NCI-H345 treated with DMSO at 0.1 percent for 48 hours (cell line): ENCODE measurements around the gene UBXN10.
"Not testable (repeated sequence)": the region's sequence is repeated elsewhere in the genome, so short reads cannot be mapped to it uniquely, and the experiment has no call there.

Experiments
- DNase-seq: peaks from one replicate; lab custom pipeline; 2025; ENCODE audit not compliant: unreplicated experiment; lab: John Stamatoyannopoulos, UW

The UBXN10 gene

DNA sequence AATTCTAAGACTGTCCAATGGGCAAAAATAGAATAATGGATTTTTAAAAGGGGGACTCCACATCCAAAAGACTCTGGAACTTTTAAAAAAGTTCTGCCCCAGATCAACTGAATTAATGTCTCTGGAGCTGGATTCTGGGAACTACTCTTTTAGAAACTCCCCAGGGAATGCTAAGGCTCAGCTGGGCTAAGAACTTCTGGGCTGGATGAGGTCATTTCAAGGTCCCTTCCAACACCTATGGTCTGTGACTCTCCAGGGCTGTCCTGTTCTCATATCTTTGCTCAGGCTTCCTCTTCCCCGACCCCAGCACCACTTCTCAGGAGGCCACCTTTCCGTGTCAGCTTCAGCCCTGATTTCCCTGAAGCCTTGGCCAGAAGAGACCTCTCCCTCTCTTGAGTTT is 13.9 kb downstream of the UBXN10 start:
- no peak for DNase-seq

DNA sequence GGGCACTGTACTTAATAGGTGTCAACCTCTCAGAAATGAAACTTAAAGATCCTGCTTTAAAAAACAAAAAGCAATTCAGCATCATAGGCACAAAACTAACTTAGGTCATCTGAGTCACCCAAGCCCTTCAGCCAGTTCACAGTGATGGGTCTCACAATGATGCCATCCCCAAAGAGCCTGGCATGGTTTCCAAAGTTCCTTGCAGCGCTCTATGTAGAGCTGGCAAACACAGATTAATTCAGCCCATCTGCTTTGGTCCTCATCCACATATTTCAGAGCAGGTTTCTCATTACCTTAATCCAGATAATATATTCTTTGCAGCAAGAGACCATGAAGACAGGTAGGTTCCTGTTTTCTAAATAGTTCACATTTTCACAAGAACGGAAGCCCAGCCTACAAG is 15.1 kb downstream of the UBXN10 start:
- no peak for DNase-seq

DNA sequence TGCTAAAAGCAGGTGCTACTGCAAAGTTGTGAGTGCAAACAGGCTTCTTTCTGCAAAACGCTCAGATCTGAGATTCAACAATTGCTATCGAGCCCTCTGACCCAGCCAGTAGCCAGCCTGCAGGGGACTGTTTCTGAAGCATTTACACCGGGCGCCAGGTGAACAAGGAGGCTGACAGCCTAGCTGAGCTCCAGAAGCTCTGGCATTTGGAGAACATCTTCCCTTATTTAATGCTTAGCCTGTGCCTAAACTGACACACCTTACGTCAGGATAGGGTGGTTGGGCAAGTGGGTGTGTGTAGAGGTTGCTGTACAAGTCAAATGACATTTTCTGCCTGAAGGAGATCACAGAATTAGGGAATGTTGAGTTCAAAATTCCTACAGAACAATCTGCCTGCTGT is 16.3 kb downstream of the UBXN10 start:
- DNase-seq = no peak

DNA sequence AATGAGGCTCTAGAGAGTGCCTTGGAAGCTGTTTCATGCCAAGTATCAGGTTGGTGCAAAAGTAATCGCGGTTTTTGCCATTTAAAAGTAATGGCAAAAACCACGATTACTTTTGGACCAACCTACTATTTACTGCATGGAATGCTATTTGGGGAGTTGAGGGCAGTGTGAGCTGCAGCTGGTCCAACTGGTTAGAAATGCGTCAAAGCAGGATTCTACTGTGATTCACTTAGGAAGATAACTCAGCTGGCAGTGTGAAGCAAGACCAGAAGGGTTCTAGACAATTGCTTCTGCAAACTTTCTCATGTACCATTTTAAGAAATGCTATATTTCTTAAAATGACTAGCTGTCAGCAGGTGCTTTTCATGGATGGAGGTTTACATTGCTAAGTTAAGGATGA is 21.6 kb downstream of the UBXN10 start:
- DNase-seq = no peak

DNA sequence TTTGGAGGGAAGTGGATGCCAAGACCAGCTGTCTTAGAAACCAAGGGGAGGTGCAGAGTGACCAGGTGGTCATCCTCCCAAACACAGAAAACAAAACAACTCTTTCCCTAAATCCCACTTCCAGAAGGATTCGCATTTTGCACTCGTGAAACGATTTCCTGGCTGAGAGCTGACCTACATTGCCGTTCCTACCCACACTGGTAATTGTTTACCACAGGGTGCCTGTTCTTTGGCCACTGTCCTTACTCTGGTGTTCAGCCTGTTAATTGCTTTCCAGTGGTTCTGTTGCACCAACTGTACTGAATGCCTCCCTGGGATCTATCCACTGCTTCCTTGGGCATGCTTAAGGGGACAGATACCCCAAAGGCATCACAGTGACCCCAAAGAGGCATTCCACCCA is 23.6 kb downstream of the UBXN10 start:
- no peak for DNase-seq

DNA sequence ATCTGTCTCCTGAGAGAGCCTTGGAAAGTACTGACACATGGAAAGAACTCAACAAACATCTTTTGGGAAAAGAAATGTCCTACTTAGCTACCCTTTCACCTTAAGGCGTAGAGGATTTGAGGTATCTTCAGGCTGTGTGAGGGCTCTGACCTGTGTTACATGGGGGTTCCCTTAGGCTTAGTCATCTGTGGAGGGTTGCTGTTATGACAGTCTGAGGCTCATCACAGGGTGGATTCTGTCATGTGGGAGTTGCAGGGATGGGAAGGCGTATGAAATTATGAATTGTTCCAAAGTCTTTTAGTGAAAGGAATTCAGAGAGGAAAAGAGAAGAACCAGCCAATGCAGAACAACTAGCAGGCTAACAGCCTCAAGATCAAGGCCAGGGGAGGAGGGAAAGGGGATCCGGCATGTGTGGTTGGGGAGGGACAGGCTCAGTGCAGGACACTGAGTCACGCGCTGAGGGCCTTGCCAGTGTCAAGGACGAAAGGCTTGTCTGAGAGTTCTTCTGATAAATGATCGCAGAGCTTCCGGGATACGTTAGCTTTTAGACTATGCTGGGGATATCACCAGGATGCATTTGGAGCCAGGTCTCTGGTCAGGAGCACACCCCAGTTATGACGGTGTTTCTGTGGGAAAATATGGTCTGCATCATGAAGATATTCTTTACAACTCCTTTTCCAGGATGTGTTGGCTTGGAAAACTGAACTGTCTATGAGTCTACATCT is 25.0 kb downstream of the UBXN10 start:
- no peak for DNase-seq

DNA sequence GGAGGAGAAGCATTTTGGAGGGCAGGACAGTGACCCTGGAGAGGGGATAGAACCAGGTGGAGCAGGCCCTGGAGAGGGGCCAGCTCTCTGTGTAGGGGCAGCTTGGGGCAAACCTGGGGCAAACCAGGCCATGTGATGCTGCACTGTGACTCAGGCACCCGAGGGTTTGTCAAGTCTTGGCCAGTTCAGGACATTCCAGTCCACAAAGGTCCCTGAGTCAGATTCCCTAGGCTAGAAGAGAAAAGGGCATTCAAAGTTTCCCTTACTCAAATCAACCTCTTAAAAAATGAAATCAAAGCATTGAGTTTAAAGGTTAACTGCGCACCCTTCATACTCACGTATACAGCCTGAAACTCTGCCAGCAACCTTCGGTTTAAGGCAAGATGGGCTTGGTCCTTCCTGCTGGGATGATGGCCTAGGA is 25.6 kb downstream of the UBXN10 start:
- DNase-seq = no peak

DNA sequence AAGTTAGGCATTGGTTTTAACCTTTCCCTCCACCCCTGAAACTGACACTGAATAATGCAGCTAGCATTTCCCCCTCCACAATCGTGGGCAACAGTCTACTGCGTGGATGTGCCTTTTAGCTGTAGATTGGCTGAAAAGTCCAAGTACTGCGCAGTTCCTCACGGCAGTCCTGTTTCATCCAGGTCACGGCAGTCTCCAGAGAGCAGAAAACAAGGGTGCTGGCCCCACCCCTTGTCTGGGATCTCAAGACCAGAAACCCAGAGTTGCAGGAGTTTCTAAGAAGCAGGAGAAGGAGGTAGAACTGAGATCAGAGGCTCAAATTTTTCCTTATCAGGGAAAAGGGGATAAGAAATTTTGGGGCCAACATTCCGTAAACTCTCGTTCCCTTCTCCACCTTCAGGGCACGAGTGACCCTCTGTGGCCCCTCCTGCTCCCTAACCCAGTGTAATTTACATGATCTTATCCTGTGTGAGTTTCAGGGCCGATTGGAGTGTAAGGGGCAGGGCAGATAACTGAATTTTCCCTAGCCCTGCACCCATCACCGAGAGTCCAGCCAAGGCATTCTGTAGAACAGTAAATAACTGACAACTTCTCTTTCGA is 26.3 kb downstream of the UBXN10 start:
- no peak for DNase-seq

DNA sequence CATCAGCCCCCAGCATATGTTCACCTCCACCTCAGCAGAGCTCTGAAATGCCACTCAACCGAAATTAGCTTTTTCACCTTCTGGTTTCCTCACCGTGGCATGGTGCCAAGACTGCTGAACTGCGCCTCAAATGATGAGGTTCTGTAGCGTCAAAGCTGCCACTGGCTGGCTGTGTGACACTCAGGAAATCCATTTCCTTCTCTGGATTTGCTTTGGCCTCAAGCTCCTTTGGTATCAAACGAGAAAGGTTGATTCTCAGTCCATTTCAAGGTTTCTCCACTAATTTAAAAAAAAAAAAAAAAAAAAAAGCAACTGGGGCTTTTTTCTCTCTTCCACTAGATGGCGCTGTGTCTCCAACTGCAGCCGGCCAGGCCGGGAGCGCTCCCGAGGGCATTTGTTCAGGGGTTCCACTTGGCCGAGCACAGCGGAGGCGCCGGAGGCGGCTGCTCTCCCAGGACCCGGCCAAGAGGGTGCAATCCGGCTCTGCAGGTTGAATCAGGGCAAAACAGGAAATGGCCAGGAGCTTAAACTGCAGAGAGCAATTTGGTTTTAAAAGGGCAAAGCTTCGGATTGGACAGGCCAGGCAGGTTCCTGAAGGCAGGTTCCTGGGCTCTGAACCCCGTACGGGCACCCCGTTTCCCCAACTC is 26.9 kb downstream of the UBXN10 start:
- DNase-seq = peak; percentile 68

DNA sequence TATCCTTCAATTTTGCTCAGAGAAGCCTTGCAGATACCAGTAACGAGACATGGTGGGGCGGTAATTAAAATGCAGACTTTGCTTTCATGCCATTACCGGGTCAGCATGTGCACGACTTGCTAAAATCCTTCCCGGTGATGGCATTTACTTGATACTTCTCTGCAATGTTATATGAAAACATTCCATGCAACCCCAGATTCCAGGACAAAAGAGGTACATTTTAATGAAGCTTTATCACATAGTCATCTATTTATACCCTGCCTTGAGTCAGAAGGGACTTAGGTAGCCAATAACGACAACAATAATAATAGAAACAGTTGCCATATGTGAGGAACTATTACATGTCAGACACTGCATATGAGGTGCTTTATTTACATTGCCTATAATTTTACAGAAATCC is 29.8 kb downstream of the UBXN10 start:
- DNase-seq = no peak

DNA sequence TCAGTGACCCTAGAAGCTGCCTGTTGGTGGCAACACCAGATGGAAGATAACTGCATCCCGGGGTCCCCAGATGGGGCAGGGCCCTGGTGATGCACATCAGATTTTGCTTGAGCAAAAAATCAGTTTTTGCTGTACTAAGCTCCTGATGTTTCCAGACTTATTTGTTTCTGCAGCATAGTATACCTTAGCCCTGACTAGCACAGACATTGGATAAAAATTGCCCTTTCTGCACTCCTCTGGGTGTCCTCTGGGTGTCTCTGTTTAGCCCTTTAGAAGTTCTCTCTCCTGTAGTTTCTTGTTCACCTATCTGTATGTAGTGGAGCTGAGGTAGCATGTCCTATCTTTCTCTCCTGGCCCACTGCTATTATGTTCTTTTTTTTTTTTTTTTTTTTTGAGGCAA is 30.7 kb downstream of the UBXN10 start:
- DNase-seq = no peak

DNA sequence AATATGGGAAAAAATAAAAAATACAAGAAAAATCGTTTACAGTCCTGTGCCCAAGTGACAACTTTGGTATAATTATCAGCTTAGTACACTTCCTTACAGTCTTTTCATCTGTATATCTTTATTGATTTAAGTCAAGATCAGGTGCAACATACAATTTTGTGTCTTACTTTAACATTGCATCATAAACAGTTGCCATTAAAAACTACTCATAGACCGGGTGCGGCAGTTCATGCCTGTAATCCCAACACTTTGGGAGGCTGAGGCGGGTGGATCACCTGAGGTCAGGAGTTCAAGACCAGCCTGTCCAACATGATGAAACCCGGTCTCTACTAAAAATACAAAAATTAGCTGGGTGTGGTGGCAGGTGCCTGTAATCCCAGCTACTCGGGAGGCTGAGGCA is 33.2 kb downstream of the UBXN10 start:
- not testable (repeated sequence) for DNase-seq

DNA sequence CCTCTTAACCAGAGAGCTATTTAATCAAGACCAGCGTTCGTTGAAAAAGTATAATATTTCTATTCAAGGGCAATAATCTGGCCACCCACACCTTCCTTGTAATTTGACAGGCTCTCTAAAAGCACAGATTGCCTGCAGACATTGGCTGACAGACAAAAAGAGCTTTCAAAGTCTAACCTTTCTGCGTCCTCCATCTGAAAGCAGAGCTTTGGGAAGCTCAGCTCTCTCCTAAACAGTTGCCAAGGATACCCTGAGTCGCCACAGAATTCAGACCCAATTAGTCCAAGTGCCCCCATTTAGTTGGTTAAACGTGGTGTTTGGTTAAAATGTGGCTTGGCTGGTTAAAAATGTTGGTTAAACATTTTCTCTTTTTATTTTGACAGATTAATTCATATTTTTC is 34.1 kb downstream of the UBXN10 start:
- no peak for DNase-seq

DNA sequence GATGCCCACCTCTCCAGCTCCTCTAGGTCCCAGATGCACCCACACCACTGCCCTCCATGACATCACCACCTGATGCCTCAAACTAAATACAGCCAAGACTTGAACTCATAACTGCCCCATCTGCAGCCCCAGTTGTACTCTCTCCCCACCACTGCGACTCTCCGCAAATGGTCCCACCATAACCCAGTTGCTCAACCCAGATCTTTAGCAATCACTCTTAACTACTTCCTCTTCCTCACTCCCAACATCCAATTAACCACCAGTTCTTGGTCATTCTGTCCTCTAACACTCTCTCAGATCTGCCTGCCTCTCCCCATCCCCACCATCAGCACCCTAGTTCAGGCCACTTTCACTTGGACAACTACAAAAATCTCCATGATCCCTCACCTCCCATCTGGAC is 37.2 kb downstream of the UBXN10 start:
- no peak for DNase-seq

DNA sequence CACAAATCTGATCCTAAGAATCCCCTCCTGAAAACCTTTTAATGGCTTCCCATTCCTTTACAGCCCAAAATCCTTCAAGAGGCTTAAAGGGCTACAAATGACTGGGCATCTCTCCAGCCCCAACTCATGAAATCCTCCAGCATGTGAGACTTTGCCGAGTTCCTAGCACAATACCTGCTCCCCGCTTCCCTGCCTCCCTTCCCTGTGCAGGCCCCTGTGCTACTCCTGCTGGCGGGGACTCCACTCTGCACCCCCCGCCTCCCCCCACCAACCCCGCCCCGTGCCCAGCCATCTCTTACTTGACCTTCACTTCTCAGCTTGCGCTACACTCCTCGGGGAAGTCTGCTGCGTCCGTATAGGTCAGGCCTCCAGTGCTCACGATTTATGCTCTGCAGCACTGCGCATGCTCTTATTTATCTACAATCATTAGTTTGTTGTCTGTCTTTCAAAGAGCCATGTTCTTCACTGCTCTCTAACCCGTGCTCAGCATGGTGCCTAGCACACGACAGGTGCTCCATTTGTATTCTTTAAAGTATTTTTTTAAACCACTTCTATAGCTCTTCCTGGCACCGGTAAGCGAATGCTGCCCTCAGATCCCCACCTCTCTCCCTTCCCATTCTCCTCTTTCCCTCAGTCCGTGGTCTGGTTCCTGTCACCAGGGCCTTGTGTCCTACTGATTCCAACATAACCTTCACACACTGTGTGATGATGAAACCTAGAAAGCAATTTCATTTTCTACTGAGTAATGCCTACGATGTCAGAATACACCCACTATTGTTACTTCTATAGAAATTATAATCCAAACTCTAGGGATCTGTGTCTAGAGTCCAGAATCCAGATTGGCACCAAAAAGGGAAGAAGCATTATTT is 37.9 kb downstream of the UBXN10 start:
- DNase-seq = peak; percentile 74

DNA sequence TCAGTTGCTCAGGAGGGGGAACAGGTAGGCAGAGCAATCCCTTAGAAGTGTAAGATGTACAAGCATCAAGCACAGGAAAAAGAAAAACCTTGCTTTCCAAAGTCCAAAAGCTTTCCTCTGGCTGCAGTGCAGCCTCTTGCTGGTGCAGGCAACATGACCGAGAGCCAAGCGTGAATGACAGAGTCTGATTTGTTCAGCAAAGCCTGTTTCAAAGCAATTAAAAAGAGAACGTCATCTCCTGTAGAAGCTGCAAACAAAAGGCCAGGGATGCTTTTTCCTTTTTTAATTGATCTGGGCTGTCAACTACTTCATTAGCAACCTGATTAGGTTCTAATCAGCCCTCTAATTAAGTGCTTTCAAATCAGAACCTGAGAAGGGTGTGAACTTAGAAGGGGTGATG is 38.6 kb downstream of the UBXN10 start:
- no peak for DNase-seq

DNA sequence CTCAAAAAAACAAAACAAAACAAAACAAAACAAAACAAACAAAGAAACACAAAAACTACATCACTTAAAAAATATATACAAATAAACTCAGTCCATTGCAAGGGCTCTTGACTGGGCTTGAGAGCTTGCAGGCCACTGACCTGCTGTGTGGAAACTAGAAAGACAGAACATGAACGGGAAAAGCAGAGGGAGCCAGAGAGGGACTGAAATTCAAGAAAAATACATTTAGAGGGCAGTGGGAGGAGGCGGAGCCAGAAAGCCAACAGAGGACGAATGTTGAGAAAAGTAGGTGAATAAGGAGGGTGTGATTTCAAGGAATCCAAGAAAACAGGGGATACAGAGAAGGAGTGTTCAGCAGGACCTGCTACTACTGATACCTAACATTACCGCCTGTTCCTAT is 41.8 kb downstream of the UBXN10 start:
- DNase-seq = no peak

DNA sequence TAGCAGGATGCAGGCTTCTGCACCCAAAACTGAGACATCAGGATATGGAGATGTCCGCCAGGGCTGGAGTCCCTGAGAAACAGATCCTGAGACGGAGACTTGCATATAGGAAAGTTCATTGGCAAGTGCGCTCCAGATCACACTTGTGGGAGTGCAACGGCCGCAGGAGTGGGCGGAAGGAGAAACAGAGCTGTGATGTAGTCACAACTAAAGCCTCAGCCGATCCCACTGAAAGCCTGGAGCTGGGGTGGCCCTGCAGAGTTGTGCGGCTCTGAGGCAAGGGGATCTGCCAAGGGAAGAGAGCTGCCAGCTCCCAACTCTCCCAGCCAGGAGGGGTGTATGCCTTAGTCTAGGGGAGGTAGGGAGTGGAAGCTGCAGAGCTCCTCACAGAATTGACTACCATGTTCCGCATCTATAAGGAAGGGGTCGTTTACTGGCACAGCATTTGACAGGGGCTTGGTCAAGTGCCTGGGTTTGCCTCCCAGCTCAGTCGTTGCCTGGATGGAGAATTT is 42.5 kb downstream of the UBXN10 start:
- no peak for DNase-seq

DNA sequence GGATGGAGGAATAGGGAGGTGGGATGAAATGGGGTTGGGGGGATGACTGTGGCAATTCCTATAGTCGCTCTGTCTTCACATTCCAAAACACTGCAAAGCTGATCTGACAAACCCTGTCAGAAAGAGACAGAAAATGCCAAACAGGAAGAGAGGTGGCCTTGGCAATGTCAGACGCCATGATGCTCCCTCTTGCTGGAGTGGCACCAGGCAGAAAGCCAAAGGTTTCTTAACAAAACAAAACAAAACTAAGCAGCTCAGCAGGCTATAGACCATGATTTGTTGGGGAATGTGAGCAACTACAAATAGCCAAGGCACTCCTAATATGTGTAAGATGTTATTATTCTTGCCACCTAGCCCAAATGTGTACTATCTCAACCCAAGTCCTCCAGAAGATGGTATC is 43.3 kb downstream of the UBXN10 start:
- no peak for DNase-seq

DNA sequence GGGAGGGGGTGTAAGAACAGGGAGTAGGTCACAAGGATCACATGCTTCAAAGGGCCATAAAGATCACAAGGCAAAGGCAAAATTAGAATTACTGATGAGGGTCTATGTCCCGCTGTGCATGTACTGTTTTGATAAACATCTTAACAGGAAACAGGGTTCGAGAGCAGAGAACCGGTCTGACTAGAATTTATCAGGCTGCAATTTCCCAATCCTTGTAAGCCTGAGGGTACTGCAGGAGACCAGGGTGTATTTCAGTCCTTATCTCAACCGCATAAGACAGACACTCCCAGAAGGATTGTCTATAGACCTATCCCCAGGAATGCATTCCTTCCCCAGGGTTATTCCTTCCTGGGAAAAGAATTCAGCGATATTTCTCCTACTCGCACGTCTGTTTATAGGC is 46.7 kb downstream of the UBXN10 start:
- not testable (repeated sequence) for DNase-seq

DNA sequence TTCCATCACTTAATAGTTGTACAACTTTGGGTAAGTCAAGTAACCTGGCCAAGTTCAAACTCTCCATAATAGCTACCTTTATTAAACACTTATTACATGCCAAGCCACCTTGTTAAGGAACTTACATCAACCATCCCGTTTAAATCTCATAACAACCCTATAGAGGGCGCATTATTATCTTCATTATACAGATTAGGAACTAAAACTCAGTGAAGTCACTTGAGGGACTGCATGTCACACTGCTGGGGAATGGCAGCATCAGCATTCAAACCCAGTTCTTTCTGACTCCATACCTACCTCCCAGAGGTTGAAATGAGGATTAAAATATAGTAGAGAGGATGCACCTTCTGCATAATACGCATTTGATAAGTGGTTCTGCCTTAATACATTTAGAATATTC is 47.5 kb downstream of the UBXN10 start:
- peak; percentile 43 for DNase-seq
